ENCODE measurements around the gene STARD3.

STARD3 gene

GRCh38 chr17:39621523-39622379 is 15.2 kb upstream of the STARD3 start:
- DNase-seq = peak; percentile 94

GRCh38 chr17:39622380-39623006 is 14.5 kb upstream of the STARD3 start:
- DNase-seq = peak; percentile 51

GRCh38 chr17:39623356-39623950 is 13.5 kb upstream of the STARD3 start:
- DNase-seq = peak; percentile 93

GRCh38 chr17:39624313-39624712 is 12.6 kb upstream of the STARD3 start:
- no peak for DNase-seq

GRCh38 chr17:39625198-39625785 is 11.7 kb upstream of the STARD3 start:
- DNase-seq = no peak

GRCh38 chr17:39626171-39627046 is 10.5 kb upstream of the STARD3 start, which contains the start of gene PPP1R1B:
Gene PPP1R1B (plus strand): TSS chr17:39626952. CDS start chr17:39627393, 441 bp downstream.
- DNase-seq = no peak

GRCh38 chr17:39627047-39627711 is 9.8 kb upstream of the STARD3 start:
- DNase-seq = no peak

GRCh38 chr17:39627712-39628516 is 9.0 kb upstream of the STARD3 start:
- no peak for DNase-seq

- DNase-seq = no peak
Observed at GRCh38 chr17:39628655-39629493, 8.1 kb upstream of the STARD3 start.

GRCh38 chr17:39629494-39629880 is 7.5 kb upstream of the STARD3 start:
- no peak for DNase-seq

GRCh38 chr17:39629898-39630297 is 7.0 kb upstream of the STARD3 start:
- no peak for DNase-seq

GRCh38 chr17:39631403-39631802 is 5.5 kb upstream of the STARD3 start:
- DNase-seq = no peak

- DNase-seq = no peak
Observed at GRCh38 chr17:39632153-39632941, 4.6 kb upstream of the STARD3 start.

GRCh38 chr17:39633570-39634183 is 3.3 kb upstream of the STARD3 start:
- DNase-seq = no peak

GRCh38 chr17:39634384-39634871 is 2.5 kb upstream of the STARD3 start:
- DNase-seq = no peak

- DNase-seq = no peak
Observed at GRCh38 chr17:39635614-39636176, 1.2 kb upstream of the STARD3 start.

GRCh38 chr17:39636587-39636926 is 387 bp upstream of the STARD3 start:
- DNase-seq = peak; percentile 41

- DNase-seq = no peak
Observed at GRCh38 chr17:39638317-39638716, 1.4 kb downstream of the STARD3 start.
